Bronchial epithelial cell (primary cell): ENCODE data around the gene RAD51AP2. TPM values are rescaled to one million over a fixed set of nuclear protein-coding genes. Genes with fewer than 3 reads are reported as not detected.

Experiments
- DNase-seq: peaks from one replicate; pipeline ENCODE4 v3.0.0-alpha.2; 2010; ENCODE audit warnings: low read depth
- FAIRE-seq: peaks from 2 replicates; lab custom pipeline; 2011; peaks lifted over from hg19 to GRCh38; lab: Jason Lieb, UNC
- H3K27me3 ChIP-seq: 2 replicates; pipeline ENCODE4 v1.5.1; 2011; ENCODE audit warnings: low read length; ENCODE audit not compliant: control insufficient read depth, insufficient read depth
- H3K36me3 ChIP-seq: 2 replicates; pipeline ENCODE4 v1.5.1; 2011; ENCODE audit warnings: low read length; ENCODE audit not compliant: control insufficient read depth, insufficient read depth
- H3K4me3 ChIP-seq: 2 replicates; pipeline ENCODE4 v1.5.1; 2011; ENCODE audit warnings: mild to moderate bottlenecking, low read depth, low read length, control low read depth
- total RNA-seq: library from RNA; depleted of rRNA; stranded (reverse); fragments of >200 nt; gene quantifications from 2 replicates; pipeline ENCODE4 v1.2.1, GENCODE V29; 2014
- TF ChIP-seq, protein P1 (sequence below): IDR thresholded peaks from 2 replicates; pipeline ENCODE4 v1.5.1; 2011; ENCODE audit warnings: mild to moderate bottlenecking, moderate library complexity, low read length, control low read depth, inconsistent platforms; ENCODE audit not compliant: insufficient read depth, severe bottlenecking

RAD51AP2 gene
- total RNA-seq, 1 donor from 2014 or later, result not detected

DNA sequence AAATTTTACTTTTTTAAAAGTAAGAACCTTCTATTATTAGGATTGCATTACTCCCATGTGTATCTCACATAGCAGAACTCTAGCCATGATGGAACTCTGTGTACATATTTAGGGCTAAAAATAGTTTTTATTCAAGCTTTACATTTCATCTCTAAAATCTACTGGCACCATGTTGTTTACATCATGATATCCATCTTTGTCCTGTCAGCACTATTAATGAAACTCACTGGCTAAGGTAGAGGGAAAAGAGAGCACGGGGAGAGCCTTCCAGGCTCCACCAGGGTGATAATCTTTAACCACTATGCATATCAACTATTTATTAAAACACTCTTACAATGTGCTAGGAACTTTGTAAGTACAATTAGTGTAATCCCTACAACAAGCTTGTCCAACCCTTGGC is 34.7 kb downstream of the RAD51AP2 start:
- DNase-seq (no peak), FAIRE-seq (no peak)
- TF ChIP-seq, protein P1, sequence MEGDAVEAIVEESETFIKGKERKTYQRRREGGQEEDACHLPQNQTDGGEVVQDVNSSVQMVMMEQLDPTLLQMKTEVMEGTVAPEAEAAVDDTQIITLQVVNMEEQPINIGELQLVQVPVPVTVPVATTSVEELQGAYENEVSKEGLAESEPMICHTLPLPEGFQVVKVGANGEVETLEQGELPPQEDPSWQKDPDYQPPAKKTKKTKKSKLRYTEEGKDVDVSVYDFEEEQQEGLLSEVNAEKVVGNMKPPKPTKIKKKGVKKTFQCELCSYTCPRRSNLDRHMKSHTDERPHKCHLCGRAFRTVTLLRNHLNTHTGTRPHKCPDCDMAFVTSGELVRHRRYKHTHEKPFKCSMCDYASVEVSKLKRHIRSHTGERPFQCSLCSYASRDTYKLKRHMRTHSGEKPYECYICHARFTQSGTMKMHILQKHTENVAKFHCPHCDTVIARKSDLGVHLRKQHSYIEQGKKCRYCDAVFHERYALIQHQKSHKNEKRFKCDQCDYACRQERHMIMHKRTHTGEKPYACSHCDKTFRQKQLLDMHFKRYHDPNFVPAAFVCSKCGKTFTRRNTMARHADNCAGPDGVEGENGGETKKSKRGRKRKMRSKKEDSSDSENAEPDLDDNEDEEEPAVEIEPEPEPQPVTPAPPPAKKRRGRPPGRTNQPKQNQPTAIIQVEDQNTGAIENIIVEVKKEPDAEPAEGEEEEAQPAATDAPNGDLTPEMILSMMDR, result no peak
- no peak overlapping the region for H3K4me3 ChIP-seq
- H3K36me3 ChIP-seq, result no peaks in the 10 kb centered on the region
- no peaks in the 10 kb centered on the region for H3K27me3 ChIP-seq

DNA sequence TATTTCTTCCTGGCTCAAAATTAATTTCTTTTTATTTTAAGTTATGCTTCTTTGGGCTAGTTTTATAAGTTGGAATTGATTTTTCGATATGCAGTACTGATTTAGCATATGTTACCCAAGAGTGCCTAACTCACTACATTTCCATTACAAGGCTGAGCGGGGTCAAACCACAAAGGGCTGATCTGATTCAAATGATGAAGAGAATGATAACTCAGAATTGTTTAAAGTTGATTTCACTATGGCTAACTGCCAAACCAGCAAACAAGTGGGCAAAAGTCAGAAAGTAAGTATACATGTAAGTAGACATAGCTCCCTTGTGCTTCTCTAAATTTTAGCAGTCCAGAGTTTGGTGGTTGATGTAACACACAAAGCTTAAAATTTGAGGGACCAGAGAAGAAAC is 35.6 kb downstream of the RAD51AP2 start:
- no peak overlapping the region for H3K4me3 ChIP-seq
- no peaks in the 10 kb centered on the region for H3K27me3 ChIP-seq
- TF ChIP-seq, protein P1, result no peak
- no peaks in the 10 kb centered on the region for H3K36me3 ChIP-seq
- FAIRE-seq (no peak), DNase-seq (no peak)

DNA sequence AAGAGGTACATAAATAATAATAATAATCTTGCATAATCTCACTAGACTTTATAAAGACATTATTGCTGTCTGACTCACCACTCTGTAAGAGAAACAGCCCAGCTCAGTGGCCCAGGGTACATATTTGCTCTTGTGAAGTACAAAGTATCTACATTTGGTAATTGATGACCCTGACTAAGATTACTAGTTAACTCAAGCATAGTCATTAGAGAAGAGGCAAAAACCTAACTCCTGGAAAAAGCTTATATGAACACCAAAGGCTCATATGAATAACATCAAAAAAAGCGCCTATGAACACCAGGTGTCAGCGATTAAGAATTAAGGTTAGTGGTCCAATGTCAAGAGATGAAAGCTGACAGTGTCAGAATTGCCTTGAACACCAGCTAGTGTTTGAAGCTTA is 38.4 kb downstream of the RAD51AP2 start:
- TF ChIP-seq, protein P1, result no peak
- Histone ChIP-seq H3K36me3 (no peaks in the 10 kb centered on the region), H3K27me3 (no peaks in the 10 kb centered on the region), H3K4me3 (no peak overlapping the region)
- FAIRE-seq, result no peak
- peak; percentile 80 for DNase-seq

DNA sequence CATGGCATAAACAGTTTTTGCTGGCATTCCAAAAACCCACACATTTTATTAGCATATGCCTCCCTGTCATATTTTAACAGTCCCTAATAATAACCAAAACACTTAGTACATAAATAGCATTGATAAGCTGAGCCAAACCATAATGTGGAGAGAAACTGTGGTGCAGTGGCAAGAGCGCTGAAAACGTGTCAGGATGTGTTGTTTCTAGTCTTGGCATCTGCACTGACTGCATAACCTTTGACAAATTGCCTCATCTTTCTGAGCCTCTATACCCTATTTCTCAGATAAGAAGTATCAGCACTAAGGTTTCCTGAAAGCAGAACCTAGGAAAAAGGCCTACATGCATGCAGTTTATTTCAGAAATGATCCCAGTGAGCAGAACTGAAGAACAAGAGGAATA is 41.4 kb downstream of the RAD51AP2 start:
- Histone ChIP-seq H3K4me3 (no peak overlapping the region), H3K27me3 (no peaks in the 10 kb centered on the region), H3K36me3 (no peaks in the 10 kb centered on the region)
- TF ChIP-seq, protein P1, result no peak
- FAIRE-seq (peak; percentile 28), DNase-seq (peak; percentile 86)

DNA sequence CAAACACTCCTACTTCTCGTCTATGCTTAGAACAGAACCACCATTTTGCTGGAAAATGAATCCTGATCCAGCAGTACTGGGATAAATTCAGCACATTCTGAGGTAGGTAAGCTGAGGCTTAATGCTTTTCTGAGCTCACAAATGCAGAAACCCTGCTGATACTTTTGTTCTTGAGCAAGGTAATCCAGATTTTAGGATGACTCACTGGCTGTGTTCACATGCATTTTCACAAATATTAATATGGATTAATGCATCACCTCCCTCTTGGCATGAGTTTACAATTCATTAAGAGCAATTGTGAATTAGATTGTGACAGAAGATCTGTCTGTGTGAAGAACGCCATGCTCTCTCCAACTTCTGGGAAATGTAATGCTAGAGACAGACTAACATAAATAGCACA is 42.2 kb downstream of the RAD51AP2 start:
- Histone ChIP-seq H3K27me3 (no peaks in the 10 kb centered on the region), H3K4me3 (no peak overlapping the region), H3K36me3 (no peaks in the 10 kb centered on the region)
- DNase-seq, result peak; percentile 91
- no peak for FAIRE-seq
- TF ChIP-seq, protein P1, result no peak

DNA sequence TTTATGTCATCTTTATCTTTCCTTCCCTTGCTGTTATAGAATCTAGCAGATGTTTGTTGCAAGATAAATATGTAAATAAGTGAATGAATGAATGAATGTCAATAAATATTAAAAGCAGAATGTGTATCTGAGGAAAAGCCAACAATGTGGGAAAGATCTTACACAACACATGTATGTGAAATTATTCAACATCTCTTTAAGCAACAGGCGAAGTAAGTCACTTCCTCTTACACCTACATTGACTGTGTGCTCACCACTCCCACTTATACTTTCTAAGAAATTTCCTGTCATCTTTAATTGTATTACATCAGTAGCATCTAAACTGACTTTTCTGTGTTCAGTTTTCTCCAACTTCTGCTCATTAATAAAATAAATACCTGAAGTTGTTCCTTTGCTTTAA is 43.0 kb downstream of the RAD51AP2 start:
- TF ChIP-seq, protein P1, result no peak
- peak; percentile 88 for DNase-seq
- no peak overlapping the region for H3K4me3 ChIP-seq
- no peaks in the 10 kb centered on the region for H3K36me3 ChIP-seq
- FAIRE-seq, result no peak
- no peaks in the 10 kb centered on the region for H3K27me3 ChIP-seq
